H9 (cell line): ENCODE measurements around the gene ST6GALNAC3. TPM values are rescaled to one million over a fixed set of nuclear protein-coding genes. Genes with fewer than 3 reads are reported as not detected.
"Not testable (repeated sequence)": the region's sequence is repeated elsewhere in the genome, so short reads cannot be mapped to it uniquely, and the experiment has no call there.

ENCODE experiments used
- DNase-seq: peaks from one replicate; pipeline ENCODE4 v3.0.0-alpha.2; 2017
- H2AFZ ChIP-seq: one replicate; pipeline ENCODE4 v1.6.1; 2013; ENCODE audit warnings: mild to moderate bottlenecking, low read length, control low read depth, moderate library complexity
- H2AK5ac ChIP-seq: 2 replicates; pipeline ENCODE4 v1.6.1; 2013; ENCODE audit warnings: low read length, control low read depth, mixed read lengths; ENCODE audit not compliant: insufficient read length
- H2BK120ac ChIP-seq: one replicate; pipeline ENCODE4 v1.6.1; 2013; ENCODE audit warnings: low read depth, mild to moderate bottlenecking, low read length, control low read depth, inconsistent platforms; ENCODE audit not compliant: poor library complexity, severe bottlenecking
- H2BK12ac ChIP-seq: 2 replicates; pipeline ENCODE4 v1.6.1; 2013; ENCODE audit warnings: low read length, control low read depth, mixed read lengths, low read depth; ENCODE audit not compliant: insufficient read length
- H2BK15ac ChIP-seq: 2 replicates; pipeline ENCODE4 v1.6.1; 2013; ENCODE audit warnings: low read depth, low read length, control low read depth
- H2BK20ac ChIP-seq: one replicate; pipeline ENCODE4 v1.6.1; 2013; ENCODE audit warnings: low read depth, mild to moderate bottlenecking, low read length, control low read depth, inconsistent platforms; ENCODE audit not compliant: poor library complexity, severe bottlenecking
- H2BK5ac ChIP-seq: 2 replicates; pipeline ENCODE4 v1.6.1; 2013; ENCODE audit warnings: low read length, control low read depth, mixed read lengths; ENCODE audit not compliant: insufficient read length
- H3K14ac ChIP-seq: 2 replicates; pipeline ENCODE4 v1.6.1; 2013; ENCODE audit warnings: low read length, control low read depth; ENCODE audit not compliant: insufficient read depth
- H3K18ac ChIP-seq: 2 replicates; pipeline ENCODE4 v1.6.1; 2013; ENCODE audit warnings: low read depth, mild to moderate bottlenecking, mixed read lengths, low read length, control low read depth; ENCODE audit not compliant: insufficient read length
- H3K23ac ChIP-seq: 2 replicates; pipeline ENCODE4 v1.6.1; 2013; ENCODE audit warnings: low read length, control low read depth, mixed read lengths, low read depth; ENCODE audit not compliant: insufficient read length
- H3K23me2 ChIP-seq: 2 replicates; pipeline ENCODE4 v1.6.1; 2013; ENCODE audit warnings: low read depth, mild to moderate bottlenecking, mixed read lengths, low read length, control low read depth; ENCODE audit not compliant: insufficient read length, poor library complexity, severe bottlenecking
- H3K27ac ChIP-seq: 2 replicates; pipeline ENCODE4 v1.5.1; 2013; ENCODE audit warnings: low read length, control low read depth, mixed read lengths, low read depth; ENCODE audit not compliant: insufficient read length
- H3K27me3 ChIP-seq: 2 replicates; pipeline ENCODE4 v1.6.1; 2013; ENCODE audit warnings: low read length, control low read depth, inconsistent platforms; ENCODE audit not compliant: insufficient read depth
- H3K4ac ChIP-seq: 2 replicates; pipeline ENCODE4 v1.6.1; 2013; ENCODE audit warnings: low read depth, mild to moderate bottlenecking, control low read depth, inconsistent platforms, low read length, moderate library complexity
- H3K4me1 ChIP-seq: 2 replicates; pipeline ENCODE4 v1.6.1; 2013; ENCODE audit warnings: low read length, control low read depth, inconsistent platforms; ENCODE audit not compliant: insufficient read depth
- H3K4me2 ChIP-seq: 2 replicates; pipeline ENCODE4 v1.6.1; 2013; ENCODE audit warnings: low read length, control low read depth, mixed read lengths; ENCODE audit not compliant: insufficient read length, insufficient read depth
- H3K56ac ChIP-seq: 2 replicates; pipeline ENCODE4 v1.6.1; 2013; ENCODE audit warnings: low read depth, mild to moderate bottlenecking, mixed read lengths, low read length, control low read depth; ENCODE audit not compliant: insufficient read length
- H3K79me1 ChIP-seq: 2 replicates; pipeline ENCODE4 v1.6.1; 2013; ENCODE audit warnings: low read depth, mild to moderate bottlenecking, moderate library complexity, low read length, control low read depth, inconsistent platforms; ENCODE audit not compliant: insufficient read depth, poor library complexity, severe bottlenecking
- H3K79me2 ChIP-seq: 2 replicates; pipeline ENCODE4 v1.6.1; 2013; ENCODE audit warnings: low read length, control low read depth, inconsistent platforms; ENCODE audit not compliant: insufficient read depth
- H3K9ac ChIP-seq: 2 replicates; pipeline ENCODE4 v1.6.1; 2013; ENCODE audit warnings: low read length, control low read depth, mixed read lengths; ENCODE audit not compliant: insufficient read length; ENCODE audit errors: extremely low read depth
- H3K9me3 ChIP-seq: one replicate; pipeline ENCODE4 v1.6.1; 2013; ENCODE audit warnings: low read depth, low read length, inconsistent platforms; ENCODE audit not compliant: control insufficient read depth
- H3T11ph ChIP-seq: one replicate; pipeline ENCODE4 v1.6.1; 2013; ENCODE audit warnings: mild to moderate bottlenecking, low read length, control low read depth, inconsistent platforms
- H4K20me1 ChIP-seq: one replicate; pipeline ENCODE4 v1.6.1; 2013; ENCODE audit not compliant: control insufficient read depth, insufficient read length, insufficient read depth
- H4K5ac ChIP-seq: 2 replicates; pipeline ENCODE4 v1.6.1; 2013; ENCODE audit warnings: low read depth, mild to moderate bottlenecking, mixed read lengths, low read length, control low read depth; ENCODE audit not compliant: insufficient read length
- H4K8ac ChIP-seq: replicated peaks from 2 replicates; pipeline ENCODE4 v1.6.1; 2013; ENCODE audit warnings: low read length, control low read depth, mixed read lengths, low read depth; ENCODE audit not compliant: insufficient read length
- H4K91ac ChIP-seq: 2 replicates; pipeline ENCODE4 v1.6.1; 2013; ENCODE audit warnings: low read depth, mild to moderate bottlenecking, moderate library complexity, mixed read lengths, low read length, control low read depth; ENCODE audit not compliant: insufficient read length
- H3K27ac Mint-ChIP-seq, 3 experiments: 2 replicates in 2 of 3; 3 replicates in 1 of 3; pipeline ENCODE4 v1.8.0; 2020 to 2021; ENCODE audit warnings: mixed read lengths in 3 of 3, mild to moderate bottlenecking in 1 of 3, moderate library complexity in 1 of 3
- H3K27me3 Mint-ChIP-seq: 2 replicates; pipeline ENCODE4 v1.8.0; 2021; ENCODE audit warnings: low read depth, mild to moderate bottlenecking, moderate library complexity, mixed read lengths
- H3K36me3 Mint-ChIP-seq, 3 experiments: 2 replicates in 2 of 3; 3 replicates in 1 of 3; pipeline ENCODE4 v1.8.0; 2020 to 2021; ENCODE audit warnings: low read depth in 3 of 3, mixed read lengths in 3 of 3; ENCODE audit not compliant: insufficient read depth in 1 of 3
- H3K4me1 Mint-ChIP-seq, 2 experiments: 2 replicates each; pipeline ENCODE4 v1.8.0; 2020; ENCODE audit warnings: mixed read lengths in 2 of 2
- H3K4me3 Mint-ChIP-seq, 2 experiments: 2 replicates in 1 of 2; 3 replicates in 1 of 2; pipeline ENCODE4 v1.8.0; 2020 to 2021; ENCODE audit warnings: mild to moderate bottlenecking in 2 of 2, mixed read lengths in 2 of 2, moderate library complexity in 1 of 2
- H3K9me3 Mint-ChIP-seq, 2 experiments: 2 replicates in 1 of 2; 3 replicates in 1 of 2; pipeline ENCODE4 v1.8.0; 2020; ENCODE audit warnings: mild to moderate bottlenecking in 2 of 2, mixed read lengths in 2 of 2, moderate library complexity in 1 of 2
- WGBS: extraction: QIAGEN DNeasy Blood & Tissue Kit; methylation state at CpG from one replicate; pipeline ENCODE4 v1.1.7; 2013; ENCODE audit warnings: missing lambda C conversion rate, low lambda C conversion rate, mixed read lengths; ENCODE audit not compliant: insufficient read length; ENCODE audit errors: extremely low coverage; 5-methylcytosine and 5-hydroxymethylcytosine counted together
- total RNA-seq: library from RNA; stranded (reverse); gene quantifications from 2 replicates; pipeline ENCODE4 v1.2.1, GENCODE V29; 2021
- TF ChIP-seq, protein P1 (sequence below): fragments of 200-600 bp; sonication (generic); conservative IDR thresholded peaks from 3 replicates; pipeline ENCODE4 v1.8.0; 2021; ENCODE audit warnings: antibody characterized with exemption, mild to moderate bottlenecking

Gene ST6GALNAC3
- total RNA-seq, 1 experiment from 2014 or later, result 11.2 TPM

DNA sequence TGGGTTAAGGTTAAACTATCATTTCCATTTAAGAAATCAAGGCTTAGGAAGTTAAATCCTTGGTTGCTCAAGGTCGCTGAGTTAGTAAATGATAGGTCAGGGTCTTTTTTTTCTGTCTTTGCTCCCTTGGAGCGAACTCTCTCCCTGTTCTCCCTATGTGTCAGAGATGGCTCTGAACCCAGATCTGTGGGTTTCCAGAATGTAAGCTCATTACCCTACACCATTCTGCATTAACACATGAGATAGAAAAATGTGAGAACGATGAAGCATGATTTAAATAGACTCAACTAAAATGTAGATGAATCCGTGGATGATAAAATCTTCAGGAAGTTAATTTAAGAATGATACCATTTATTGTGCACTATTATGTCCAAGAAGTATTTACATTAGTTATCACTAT is 25.0 kb upstream of the ST6GALNAC3 start:
- no peak overlapping the region for H2AFZ ChIP-seq
- H3K9ac ChIP-seq, result no peak overlapping the region
- H3K4me2 ChIP-seq, result no peak overlapping the region
- H3K23ac ChIP-seq, result no peak overlapping the region
- WGBS, result no CpG with 5 or more reads among the region's 4 CpGs
- no peak overlapping the region for H4K8ac ChIP-seq
- no peaks in the 10 kb centered on the region for H3K79me1 ChIP-seq
- no peaks in the 10 kb centered on the region for H3K27me3 ChIP-seq
- H3K4ac ChIP-seq, result no peak overlapping the region
- no peak overlapping the region for H2BK15ac ChIP-seq
- H4K5ac ChIP-seq, result no peak overlapping the region
- H4K20me1 ChIP-seq, result no peaks in the 10 kb centered on the region
- no peak overlapping the region for H2AK5ac ChIP-seq
- no peak overlapping the region for H2BK120ac ChIP-seq
- no peaks in the 10 kb centered on the region for H3K79me2 ChIP-seq
- no peak overlapping the region for H2BK20ac ChIP-seq
- peaks cover 11% of the 10 kb centered on the region for H3K4me1 ChIP-seq
- H2BK12ac ChIP-seq, result no peak overlapping the region
- H4K91ac ChIP-seq, result no peak overlapping the region
- no peak overlapping the region for H3T11ph ChIP-seq
- peaks cover 37 to 59% of the 10 kb centered on the region in 2 experiments for H3K4me1 Mint-ChIP-seq
- no peak overlapping the region for H3K56ac ChIP-seq
- TF ChIP-seq, protein P1, sequence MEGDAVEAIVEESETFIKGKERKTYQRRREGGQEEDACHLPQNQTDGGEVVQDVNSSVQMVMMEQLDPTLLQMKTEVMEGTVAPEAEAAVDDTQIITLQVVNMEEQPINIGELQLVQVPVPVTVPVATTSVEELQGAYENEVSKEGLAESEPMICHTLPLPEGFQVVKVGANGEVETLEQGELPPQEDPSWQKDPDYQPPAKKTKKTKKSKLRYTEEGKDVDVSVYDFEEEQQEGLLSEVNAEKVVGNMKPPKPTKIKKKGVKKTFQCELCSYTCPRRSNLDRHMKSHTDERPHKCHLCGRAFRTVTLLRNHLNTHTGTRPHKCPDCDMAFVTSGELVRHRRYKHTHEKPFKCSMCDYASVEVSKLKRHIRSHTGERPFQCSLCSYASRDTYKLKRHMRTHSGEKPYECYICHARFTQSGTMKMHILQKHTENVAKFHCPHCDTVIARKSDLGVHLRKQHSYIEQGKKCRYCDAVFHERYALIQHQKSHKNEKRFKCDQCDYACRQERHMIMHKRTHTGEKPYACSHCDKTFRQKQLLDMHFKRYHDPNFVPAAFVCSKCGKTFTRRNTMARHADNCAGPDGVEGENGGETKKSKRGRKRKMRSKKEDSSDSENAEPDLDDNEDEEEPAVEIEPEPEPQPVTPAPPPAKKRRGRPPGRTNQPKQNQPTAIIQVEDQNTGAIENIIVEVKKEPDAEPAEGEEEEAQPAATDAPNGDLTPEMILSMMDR, result no peak
- H3K4me3 Mint-ChIP-seq, result no peak overlapping the region
- H3K27ac ChIP-seq, result no peak overlapping the region
- H3K9me3 Mint-ChIP-seq, result no peaks in the 10 kb centered on the region; a peak in 2 of 5 replicates
- DNase-seq, result no peak
- H3K9me3 ChIP-seq, result no peaks in the 10 kb centered on the region
- no peak overlapping the region for H3K14ac ChIP-seq
- no peaks in the 10 kb centered on the region for H3K27me3 Mint-ChIP-seq
- H2BK5ac ChIP-seq, result no peak overlapping the region
- no peak overlapping the region for H3K18ac ChIP-seq
- H3K27ac Mint-ChIP-seq, result peak overlapping the region in 1 of 3 experiments; percentile 35; a peak in 1 of 7 replicates
- no peaks in the 10 kb centered on the region for H3K23me2 ChIP-seq
- no peaks in the 10 kb centered on the region for H3K36me3 Mint-ChIP-seq

DNA sequence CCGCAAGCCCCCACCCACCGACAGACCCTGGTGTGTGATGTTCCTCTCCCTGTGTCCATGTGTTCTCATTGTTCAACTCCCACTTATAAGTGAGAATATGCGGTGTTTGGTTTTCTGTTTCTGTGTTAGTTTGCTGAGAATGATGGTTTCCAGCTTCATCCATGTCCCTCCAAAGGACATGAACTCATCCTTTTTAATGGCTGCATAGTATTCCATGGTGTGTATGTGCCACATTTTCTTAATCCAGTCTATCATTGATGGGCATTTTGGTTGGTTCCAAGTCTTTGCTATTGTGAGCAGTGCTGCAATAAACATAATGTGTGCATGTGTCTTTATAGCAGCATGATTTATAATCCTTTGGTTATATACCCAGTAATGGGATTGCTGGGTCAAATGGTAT is 24.5 kb upstream of the ST6GALNAC3 start:
- H3K79me2 ChIP-seq, H3K27ac ChIP-seq, H3T11ph ChIP-seq, H3K27me3 ChIP-seq, H3K18ac ChIP-seq, H3K4me2 ChIP-seq, H3K9me3 Mint-ChIP-seq, H3K27ac Mint-ChIP-seq, H3K56ac ChIP-seq, H3K9me3 ChIP-seq, H3K23ac ChIP-seq, H3K14ac ChIP-seq, H2AK5ac ChIP-seq, H2BK120ac ChIP-seq, H3K23me2 ChIP-seq, H2BK20ac ChIP-seq, H3K4ac ChIP-seq, H3K4me3 Mint-ChIP-seq, H3K27me3 Mint-ChIP-seq, H4K20me1 ChIP-seq, H4K8ac ChIP-seq, H3K36me3 Mint-ChIP-seq, H2AFZ ChIP-seq, H3K79me1 ChIP-seq, DNase-seq, H4K91ac ChIP-seq, H2BK15ac ChIP-seq, H4K5ac ChIP-seq, H2BK12ac ChIP-seq, H2BK5ac ChIP-seq, H3K9ac ChIP-seq: not testable (repeated sequence)
- WGBS, result no CpG with 5 or more reads among the region's 3 CpGs
- H3K4me1 ChIP-seq, result peaks cover 11% of the 10 kb centered on the region
- peaks cover 37 to 65% of the 10 kb centered on the region in 2 experiments for H3K4me1 Mint-ChIP-seq
